HG02763 (cell line): ENCODE results near the gene CYP27A1.

Experiments
- ATAC-seq: cut with Tn5 transposase; IDR thresholded peaks from one replicate; pipeline ENCODE4 v1.9.1; 2021; ENCODE audit warnings: mild to moderate bottlenecking, moderate library complexity; ENCODE audit not compliant: unreplicated experiment

CYP27A1 gene

GRCh38 chr2:218809515-218809914 lies 27.6 kb downstream of the CYP27A1 start:
- no peak for ATAC-seq

- ATAC-seq, result no peak
Observed at GRCh38 chr2:218810256-218810655, 28.3 kb downstream of the CYP27A1 start.

GRCh38 chr2:218811382-218811781 lies 29.4 kb downstream of the CYP27A1 start:
- ATAC-seq, result no peak

GRCh38 chr2:218812096-218812815 lies 30.3 kb downstream of the CYP27A1 start:
- ATAC-seq, result no peak

- no peak for ATAC-seq
Observed at GRCh38 chr2:218812861-218813260, 30.9 kb downstream of the CYP27A1 start.

GRCh38 chr2:218813771-218814460 lies 32.0 kb downstream of the CYP27A1 start:
- no peak for ATAC-seq

GRCh38 chr2:218814540-218815243 lies 32.7 kb downstream of the CYP27A1 start:
- ATAC-seq, result no peak

- ATAC-seq, result no peak
Observed at GRCh38 chr2:218815244-218815637, 33.3 kb downstream of the CYP27A1 start.

- no peak for ATAC-seq
Observed at GRCh38 chr2:218815649-218816048, 33.7 kb downstream of the CYP27A1 start.

GRCh38 chr2:218816561-218817011 lies 34.6 kb downstream of the CYP27A1 start:
- no peak for ATAC-seq

GRCh38 chr2:218819093-218819492 lies 37.1 kb downstream of the CYP27A1 start:
- ATAC-seq, result no peak

GRCh38 chr2:218820746-218821369 lies 38.9 kb downstream of the CYP27A1 start:
- ATAC-seq, result no peak

GRCh38 chr2:218821605-218822211 lies 39.8 kb downstream of the CYP27A1 start:
- no peak for ATAC-seq

GRCh38 chr2:218822622-218823021 lies 40.7 kb downstream of the CYP27A1 start:
- ATAC-seq, result no peak

GRCh38 chr2:218823196-218823855 lies 41.4 kb downstream of the CYP27A1 start:
- no peak for ATAC-seq

- ATAC-seq, result no peak
Observed at GRCh38 chr2:218824004-218824403, 42.1 kb downstream of the CYP27A1 start.

GRCh38 chr2:218826791-218827190 lies 44.8 kb downstream of the CYP27A1 start:
- no peak for ATAC-seq

- no peak for ATAC-seq
Observed at GRCh38 chr2:218827701-218828476, 45.9 kb downstream of the CYP27A1 start.

GRCh38 chr2:218828477-218828778 lies 46.5 kb downstream of the CYP27A1 start:
- no peak for ATAC-seq
